ENCODE measurements around the gene ZNF723.
"Not testable (repeated sequence)": the region's sequence is repeated elsewhere in the genome, so short reads cannot be mapped to it uniquely, and the experiment has no call there.

Gene ZNF723

GRCh38 chr19:22832031-22832762 is at the start of gene ZNF723:
Gene ZNF723, plus strand, starts transcription at chr19:22832291. Its CDS starts 89 bp downstream, at chr19:22832380.
- DNase-seq = no peak

- no peak for DNase-seq
Measured at GRCh38 chr19:22783651-22784410, 48.3 kb upstream of the ZNF723 start, which contains the start of gene ZNF99. Gene ZNF99, minus strand, starts transcription at chr19:22784151. Its CDS starts 135 bp downstream, at chr19:22784016.

- not testable (repeated sequence) for DNase-seq
Measured at GRCh38 chr19:22792863-22793262, 39.2 kb upstream of the ZNF723 start.

GRCh38 chr19:22797040-22797439 is 35.1 kb upstream of the ZNF723 start:
- DNase-seq = no peak

GRCh38 chr19:22806418-22806817 is 25.7 kb upstream of the ZNF723 start:
- DNase-seq = no peak

GRCh38 chr19:22807061-22807835 is 24.8 kb upstream of the ZNF723 start:
- no peak for DNase-seq

- no peak for DNase-seq
Measured at GRCh38 chr19:22814124-22814523, 18.0 kb upstream of the ZNF723 start.

- DNase-seq = no peak
Measured at GRCh38 chr19:22831211-22831610, 880 bp upstream of the ZNF723 start.

- DNase-seq = not testable (repeated sequence)
Measured at GRCh38 chr19:22857713-22858320, 25.7 kb downstream of the ZNF723 start.

GRCh38 chr19:22882797-22883196 is 50.7 kb downstream of the ZNF723 start:
- no peak for DNase-seq

GRCh38 chr19:22893855-22894270 is 61.8 kb downstream of the ZNF723 start:
- DNase-seq = no peak

- no peak for DNase-seq
Measured at GRCh38 chr19:22901431-22902130, 69.5 kb downstream of the ZNF723 start.
